Activated T-cell treated with anti-CD3 and anti-CD28 coated beads for 48 hours (primary cell): Measurements from ENCODE around the gene PCGF1.
A peak's percentile ranks its signal among the peaks of the same experiment; 100 is the strongest.

Experiments used
- DNase-seq: peaks from one replicate; pipeline ENCODE4 v3.0.0-alpha.2; 2020; ENCODE audit warnings: low read depth

The PCGF1 gene

GRCh38 chr2:74507145-74507925 lies at the start of gene PCGF1:
PCGF1 (minus strand) TSS chr2:74507695; CDS start chr2:74507668, 27 bp downstream.
- DNase-seq, result peak; percentile 96

GRCh38 chr2:74556831-74557370 lies 49.4 kb upstream of the PCGF1 start:
- no peak for DNase-seq

GRCh38 chr2:74556159-74556558 lies 48.7 kb upstream of the PCGF1 start:
- DNase-seq, result no peak

- DNase-seq, result no peak
Measured at GRCh38 chr2:74555610-74556103, 48.2 kb upstream of the PCGF1 start.

GRCh38 chr2:74554820-74555531 lies 47.5 kb upstream of the PCGF1 start:
- no peak for DNase-seq

- peak; percentile 82 for DNase-seq
Measured at GRCh38 chr2:74553892-74554819, 46.7 kb upstream of the PCGF1 start, which contains the start of the genes DOK1 and LOXL3. DOK1 (plus strand) TSS chr2:74554720; CDS start chr2:74554755, 35 bp downstream. LOXL3 (minus strand) TSS chr2:74553942; CDS start chr2:74552634, 1,308 bp downstream.

- no peak for DNase-seq
Measured at GRCh38 chr2:74552914-74553811, 45.7 kb upstream of the PCGF1 start.

GRCh38 chr2:74551942-74552913 lies 44.7 kb upstream of the PCGF1 start:
- DNase-seq, result no peak

- no peak for DNase-seq
Measured at GRCh38 chr2:74551530-74551929, 44.0 kb upstream of the PCGF1 start.

- DNase-seq, result no peak
Measured at GRCh38 chr2:74550231-74550630, 42.7 kb upstream of the PCGF1 start.

GRCh38 chr2:74548900-74549826 lies 41.7 kb upstream of the PCGF1 start:
- DNase-seq, result no peak

- no peak for DNase-seq
Measured at GRCh38 chr2:74548285-74548899, 40.9 kb upstream of the PCGF1 start.

GRCh38 chr2:74546004-74546403 lies 38.5 kb upstream of the PCGF1 start:
- DNase-seq, result no peak

- no peak for DNase-seq
Measured at GRCh38 chr2:74544634-74545033, 37.1 kb upstream of the PCGF1 start.

GRCh38 chr2:74542978-74543377 lies 35.5 kb upstream of the PCGF1 start:
- DNase-seq, result no peak

- no peak for DNase-seq
Measured at GRCh38 chr2:74540291-74540690, 32.8 kb upstream of the PCGF1 start.

GRCh38 chr2:74538881-74539339 lies 31.4 kb upstream of the PCGF1 start:
- DNase-seq, result no peak

- DNase-seq, result no peak
Measured at GRCh38 chr2:74537140-74537539, 29.6 kb upstream of the PCGF1 start.
